Panc1 (cell line): ENCODE results near the gene IGBP1.

ENCODE experiments used
- POLR2AphosphoS5 ChIP-seq: IDR thresholded peaks from 2 replicates; pipeline ENCODE4 v1.6.1; 2012; ENCODE audit warnings: mild to moderate bottlenecking, low read depth, low read length, moderate library complexity
- SIN3A ChIP-seq: IDR thresholded peaks from 2 replicates; pipeline ENCODE4 v1.6.1; 2012; ENCODE audit warnings: low read depth, mild to moderate bottlenecking, low read length, moderate library complexity, borderline replicate concordance; ENCODE audit not compliant: insufficient read depth
- TCF7L2 ChIP-seq: IDR thresholded peaks from 2 replicates; pipeline ENCODE4 v1.6.1; 2011; ENCODE audit warnings: mild to moderate bottlenecking, low read depth, low read length, inconsistent platforms
- TF ChIP-seq, protein P1 (sequence below): fragments of 450-650 bp; IDR thresholded peaks from 2 replicates; pipeline ENCODE4 v1.5.1; 2017; ENCODE audit warnings: mild to moderate bottlenecking
- TF ChIP-seq, protein P2 (sequence below), 2 experiments: IDR thresholded peaks; 2 replicates each; pipeline ENCODE4 v1.6.1; 2011 to 2012; ENCODE audit warnings: low read depth in 2 of 2, control low read depth in 1 of 2, low read length in 1 of 2, mild to moderate bottlenecking in 1 of 2, moderate library complexity in 1 of 2; ENCODE audit not compliant: insufficient read depth in 1 of 2

DNA sequence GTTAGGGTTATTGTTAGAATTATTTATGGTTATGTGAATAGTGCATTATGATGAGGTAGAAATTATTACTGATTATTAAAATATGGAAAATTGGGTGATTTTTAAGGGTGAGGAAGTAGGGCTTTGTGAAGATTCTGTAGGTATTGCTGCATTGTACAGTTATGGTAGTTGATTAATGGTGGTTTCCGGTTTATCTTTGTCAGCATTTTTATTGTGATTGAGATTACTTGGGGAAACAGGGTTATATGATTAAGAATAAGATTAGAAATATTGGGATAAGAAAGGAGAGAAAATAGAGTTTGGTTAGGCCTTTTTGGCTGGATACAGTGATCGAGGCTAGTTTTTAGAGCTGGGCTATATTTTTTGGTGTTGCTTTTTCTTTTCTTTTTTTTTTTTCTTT, 8.6 kb upstream of the IGBP1 start:
- TF ChIP-seq, protein P1, sequence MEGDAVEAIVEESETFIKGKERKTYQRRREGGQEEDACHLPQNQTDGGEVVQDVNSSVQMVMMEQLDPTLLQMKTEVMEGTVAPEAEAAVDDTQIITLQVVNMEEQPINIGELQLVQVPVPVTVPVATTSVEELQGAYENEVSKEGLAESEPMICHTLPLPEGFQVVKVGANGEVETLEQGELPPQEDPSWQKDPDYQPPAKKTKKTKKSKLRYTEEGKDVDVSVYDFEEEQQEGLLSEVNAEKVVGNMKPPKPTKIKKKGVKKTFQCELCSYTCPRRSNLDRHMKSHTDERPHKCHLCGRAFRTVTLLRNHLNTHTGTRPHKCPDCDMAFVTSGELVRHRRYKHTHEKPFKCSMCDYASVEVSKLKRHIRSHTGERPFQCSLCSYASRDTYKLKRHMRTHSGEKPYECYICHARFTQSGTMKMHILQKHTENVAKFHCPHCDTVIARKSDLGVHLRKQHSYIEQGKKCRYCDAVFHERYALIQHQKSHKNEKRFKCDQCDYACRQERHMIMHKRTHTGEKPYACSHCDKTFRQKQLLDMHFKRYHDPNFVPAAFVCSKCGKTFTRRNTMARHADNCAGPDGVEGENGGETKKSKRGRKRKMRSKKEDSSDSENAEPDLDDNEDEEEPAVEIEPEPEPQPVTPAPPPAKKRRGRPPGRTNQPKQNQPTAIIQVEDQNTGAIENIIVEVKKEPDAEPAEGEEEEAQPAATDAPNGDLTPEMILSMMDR = no peak
- TF ChIP-seq POLR2AphosphoS5 (no peak), SIN3A (no peak), TCF7L2 (no peak)
- TF ChIP-seq, protein P2, sequence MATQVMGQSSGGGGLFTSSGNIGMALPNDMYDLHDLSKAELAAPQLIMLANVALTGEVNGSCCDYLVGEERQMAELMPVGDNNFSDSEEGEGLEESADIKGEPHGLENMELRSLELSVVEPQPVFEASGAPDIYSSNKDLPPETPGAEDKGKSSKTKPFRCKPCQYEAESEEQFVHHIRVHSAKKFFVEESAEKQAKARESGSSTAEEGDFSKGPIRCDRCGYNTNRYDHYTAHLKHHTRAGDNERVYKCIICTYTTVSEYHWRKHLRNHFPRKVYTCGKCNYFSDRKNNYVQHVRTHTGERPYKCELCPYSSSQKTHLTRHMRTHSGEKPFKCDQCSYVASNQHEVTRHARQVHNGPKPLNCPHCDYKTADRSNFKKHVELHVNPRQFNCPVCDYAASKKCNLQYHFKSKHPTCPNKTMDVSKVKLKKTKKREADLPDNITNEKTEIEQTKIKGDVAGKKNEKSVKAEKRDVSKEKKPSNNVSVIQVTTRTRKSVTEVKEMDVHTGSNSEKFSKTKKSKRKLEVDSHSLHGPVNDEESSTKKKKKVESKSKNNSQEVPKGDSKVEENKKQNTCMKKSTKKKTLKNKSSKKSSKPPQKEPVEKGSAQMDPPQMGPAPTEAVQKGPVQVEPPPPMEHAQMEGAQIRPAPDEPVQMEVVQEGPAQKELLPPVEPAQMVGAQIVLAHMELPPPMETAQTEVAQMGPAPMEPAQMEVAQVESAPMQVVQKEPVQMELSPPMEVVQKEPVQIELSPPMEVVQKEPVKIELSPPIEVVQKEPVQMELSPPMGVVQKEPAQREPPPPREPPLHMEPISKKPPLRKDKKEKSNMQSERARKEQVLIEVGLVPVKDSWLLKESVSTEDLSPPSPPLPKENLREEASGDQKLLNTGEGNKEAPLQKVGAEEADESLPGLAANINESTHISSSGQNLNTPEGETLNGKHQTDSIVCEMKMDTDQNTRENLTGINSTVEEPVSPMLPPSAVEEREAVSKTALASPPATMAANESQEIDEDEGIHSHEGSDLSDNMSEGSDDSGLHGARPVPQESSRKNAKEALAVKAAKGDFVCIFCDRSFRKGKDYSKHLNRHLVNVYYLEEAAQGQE (IDR thresholded peaks at IDR 0.05; ENCODE audit: insufficient read depth in 1 of 2, low read depth in 2 of 2, low read length in 1 of 2) = no peak
